ENCODE measurements around the gene LAPTM4A.

Gene LAPTM4A

DNA sequence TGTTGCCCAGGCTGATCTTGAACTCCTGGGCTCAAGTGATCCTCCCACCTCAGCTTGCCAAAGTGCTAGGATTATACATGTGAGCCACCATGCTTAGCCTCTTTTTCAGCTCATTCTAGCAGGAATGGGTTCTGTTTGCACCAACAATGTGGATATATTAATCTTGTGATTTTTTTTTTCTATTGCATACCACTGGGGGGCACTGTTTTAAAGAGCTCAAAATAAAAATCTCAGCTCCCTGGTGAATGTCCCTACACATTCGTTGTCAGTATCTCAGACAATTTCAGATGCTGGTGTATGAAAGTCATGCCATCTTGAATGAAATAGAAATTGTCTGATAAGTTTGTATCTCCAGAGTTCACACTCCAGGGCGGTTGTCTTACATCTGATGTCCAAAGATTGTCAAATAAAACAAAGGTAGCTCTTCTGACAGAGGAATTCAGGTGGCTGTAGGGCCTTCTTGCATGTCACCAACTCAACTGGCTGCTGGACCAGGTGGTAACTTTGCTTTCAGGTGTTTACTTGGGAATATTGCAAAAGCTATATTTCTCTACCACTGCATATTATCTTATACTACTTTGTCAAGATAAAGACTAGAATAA lies 35.8 kb downstream of the LAPTM4A start:
- peak; percentile 66 for DNase-seq

DNA sequence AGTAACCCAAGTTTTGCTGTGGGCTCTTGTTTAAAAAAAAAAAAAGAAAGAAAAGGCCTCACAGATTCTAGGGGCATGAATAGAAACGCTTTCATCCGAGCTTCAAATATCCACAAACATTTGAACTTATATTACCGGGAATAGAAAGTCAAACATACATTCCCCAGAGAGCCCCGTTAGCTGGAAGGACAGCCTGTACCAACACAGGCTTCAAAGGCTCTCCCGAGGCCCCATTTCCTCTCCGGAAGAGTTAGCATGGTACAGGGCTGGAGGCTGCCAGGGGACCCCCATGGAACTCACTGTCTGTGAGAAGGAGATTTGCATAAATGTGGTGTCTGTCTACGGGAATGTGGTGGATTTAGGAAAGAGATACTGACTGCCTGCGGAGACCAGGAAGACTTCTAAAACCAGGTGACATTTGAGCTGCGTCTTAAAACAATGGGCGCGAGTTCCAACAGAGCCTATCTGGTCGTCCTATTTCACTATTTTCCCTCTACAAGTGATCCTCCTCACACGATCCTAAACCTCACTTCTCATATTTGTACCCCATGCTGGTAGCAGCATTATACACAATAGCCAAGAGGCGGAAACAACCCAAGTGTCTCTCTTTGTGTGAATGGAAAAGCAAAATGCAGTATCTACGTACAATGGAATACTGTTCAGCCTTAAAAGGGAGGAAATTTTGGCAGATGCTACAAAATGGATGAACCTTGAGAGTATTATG lies 38.1 kb downstream of the LAPTM4A start:
- no peak for DNase-seq

GRCh38 chr2:20012282-20013125 lies 38.9 kb downstream of the LAPTM4A start, which contains the start of gene MATN3:
Gene MATN3, minus strand, starts transcription at chr2:20012668. Its CDS starts 37 bp downstream, at chr2:20012631.
- DNase-seq = peak; percentile 29

DNA sequence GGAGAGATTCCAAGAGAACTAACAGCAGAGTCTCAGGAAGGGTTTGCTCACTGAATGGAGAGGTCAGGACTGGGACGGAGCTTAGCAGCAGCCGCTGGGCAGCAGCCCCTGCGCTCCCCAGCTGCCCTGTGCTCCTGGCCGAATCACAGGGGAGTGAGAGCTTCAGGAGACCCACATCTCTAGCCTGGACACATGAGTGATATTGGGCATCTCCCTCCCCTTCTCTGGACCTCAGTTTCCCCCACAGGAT lies 39.5 kb downstream of the LAPTM4A start:
- no peak for DNase-seq

DNA sequence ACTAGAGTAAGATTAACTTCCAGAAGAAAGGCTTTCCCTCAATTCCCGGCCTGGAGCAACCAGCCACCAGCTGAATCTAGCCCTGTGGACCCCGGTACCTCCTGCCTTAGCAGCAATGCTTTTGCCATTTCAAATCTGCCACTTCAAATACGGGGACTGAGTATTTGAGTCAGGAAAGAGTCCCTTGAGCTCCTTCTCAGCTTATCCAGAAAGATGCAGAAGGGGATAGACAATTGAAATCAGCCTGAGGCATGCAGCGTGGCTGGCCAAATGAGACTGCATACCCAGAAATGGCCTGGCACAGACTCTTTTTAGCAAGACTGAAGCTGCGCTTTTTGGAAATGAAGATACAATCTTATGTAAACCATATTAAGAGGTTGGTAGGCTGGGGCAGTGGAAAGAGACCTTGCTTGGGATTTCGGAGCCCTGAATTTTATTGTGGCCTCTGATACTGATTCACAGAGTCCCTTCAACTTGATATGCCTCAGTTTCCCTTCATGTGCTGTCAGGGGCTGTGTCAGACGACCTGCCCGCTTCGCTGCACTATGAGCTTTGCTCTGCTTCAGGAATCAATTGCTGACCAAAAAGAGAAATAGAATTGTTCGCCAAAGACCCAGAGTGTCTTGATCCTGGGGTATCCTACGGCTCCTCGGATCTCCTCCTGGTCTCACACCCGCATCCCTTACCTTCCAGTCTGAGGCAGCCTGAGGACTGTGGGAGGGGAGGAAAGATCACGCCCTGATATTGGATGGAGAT lies 40.0 kb downstream of the LAPTM4A start:
- no peak for DNase-seq

- no peak for DNase-seq
These were observed 42.7 kb downstream of the LAPTM4A start for GRCh38 chr2:20008703-20009102.

DNA sequence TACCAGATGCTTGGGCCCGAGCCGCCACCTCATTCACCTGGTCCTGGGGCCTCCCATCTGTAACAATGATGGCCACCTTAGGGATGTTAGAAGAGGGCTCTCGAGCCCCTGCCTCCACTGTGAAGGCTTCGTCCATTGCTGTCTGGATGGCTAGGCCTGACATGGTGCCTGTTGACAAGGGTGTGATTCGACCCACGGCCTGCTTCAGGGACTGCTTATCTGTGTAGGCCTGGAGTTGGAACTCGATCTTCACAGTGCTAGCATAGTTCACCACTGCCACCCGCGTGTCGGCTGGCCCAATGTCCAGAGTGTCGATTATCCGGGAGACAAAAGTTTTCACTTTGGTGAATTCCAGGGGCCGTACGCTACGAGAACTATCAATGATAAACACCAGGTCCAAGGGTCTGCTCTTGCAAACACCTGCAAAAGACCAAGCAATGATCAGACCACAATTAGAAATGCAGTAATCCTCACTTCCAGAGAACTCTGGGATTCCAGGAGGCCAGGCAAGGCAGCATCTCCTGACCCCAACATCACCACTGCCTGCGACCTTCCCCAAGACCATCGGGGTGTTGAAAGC lies 45.4 kb downstream of the LAPTM4A start:
- no peak for DNase-seq

DNA sequence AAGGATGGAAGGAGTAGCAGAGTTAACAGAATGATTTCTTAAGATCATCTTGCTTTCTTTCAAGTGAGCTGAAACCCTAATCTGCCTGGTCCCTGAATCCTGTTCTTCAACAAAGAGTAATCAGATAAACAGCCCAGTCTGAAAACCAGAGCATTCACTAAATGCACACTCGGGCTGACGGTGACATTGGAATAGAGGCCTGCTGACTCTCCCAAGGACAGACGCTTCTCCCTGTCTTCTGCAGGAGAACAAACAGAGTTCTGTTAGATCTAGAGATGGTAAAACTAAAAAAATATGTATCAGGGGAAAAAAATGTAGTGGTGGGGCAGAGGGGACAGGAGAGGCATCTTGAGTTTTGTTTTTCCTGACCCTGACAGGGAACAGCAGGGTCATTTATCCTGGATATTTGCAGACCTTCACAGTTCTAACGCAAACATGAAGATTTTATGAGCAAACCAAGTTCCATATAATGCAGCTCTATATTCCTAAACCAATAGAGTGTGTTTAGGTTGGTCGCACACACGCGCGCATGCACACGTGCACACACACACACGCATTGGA lies 46.3 kb downstream of the LAPTM4A start:
- no peak for DNase-seq

- DNase-seq = no peak
These were observed 50.0 kb downstream of the LAPTM4A start for GRCh38 chr2:20001361-20001863.

DNA sequence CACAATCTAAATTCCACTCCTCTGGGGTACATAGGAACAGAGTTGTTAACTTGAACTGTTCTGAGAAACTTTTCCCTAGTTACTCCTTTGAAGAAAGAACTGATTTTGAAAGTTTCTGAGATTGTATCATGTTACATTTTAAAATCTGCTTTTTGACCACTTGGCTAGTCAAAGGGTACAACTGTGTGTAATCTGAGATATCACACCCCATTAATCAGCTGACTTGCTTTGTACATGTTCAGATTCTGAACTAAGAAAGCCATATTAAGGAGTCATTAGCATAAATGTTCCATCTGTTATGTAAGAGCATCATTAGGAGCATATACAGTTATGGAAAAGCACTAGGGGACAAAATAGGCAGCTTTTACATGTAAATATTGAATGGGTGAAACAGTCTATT lies 57.7 kb downstream of the LAPTM4A start:
- no peak for DNase-seq

GRCh38 chr2:19991895-19992294 lies 59.5 kb downstream of the LAPTM4A start:
- no peak for DNase-seq

- DNase-seq = no peak
These were observed 61.1 kb downstream of the LAPTM4A start for GRCh38 chr2:19990416-19990728.

- peak; percentile 95 for DNase-seq
These were observed 61.6 kb downstream of the LAPTM4A start, which contains the start of gene WDR35 for GRCh38 chr2:19989667-19990415. Gene WDR35, minus strand, starts transcription at chr2:19990105. Its CDS starts 90 bp downstream, at chr2:19990015.

DNA sequence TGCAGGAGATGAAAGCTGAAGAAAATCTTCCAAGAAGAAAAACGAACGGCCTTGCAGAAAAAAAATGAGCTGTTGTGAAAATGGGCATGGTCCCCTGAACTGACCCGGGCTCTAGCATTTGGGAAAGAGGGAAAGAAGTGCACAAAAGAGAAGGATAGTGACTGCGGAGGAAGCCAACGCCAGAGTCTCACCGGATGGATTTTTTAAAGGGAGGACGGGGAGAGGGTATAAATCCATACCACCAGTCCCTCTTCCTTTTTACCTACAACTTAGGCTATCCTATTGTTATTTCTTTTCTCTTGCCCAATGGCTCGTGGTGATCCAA lies 62.1 kb downstream of the LAPTM4A start:
- DNase-seq = no peak

GRCh38 chr2:19988600-19988999 lies 62.8 kb downstream of the LAPTM4A start:
- no peak for DNase-seq

DNA sequence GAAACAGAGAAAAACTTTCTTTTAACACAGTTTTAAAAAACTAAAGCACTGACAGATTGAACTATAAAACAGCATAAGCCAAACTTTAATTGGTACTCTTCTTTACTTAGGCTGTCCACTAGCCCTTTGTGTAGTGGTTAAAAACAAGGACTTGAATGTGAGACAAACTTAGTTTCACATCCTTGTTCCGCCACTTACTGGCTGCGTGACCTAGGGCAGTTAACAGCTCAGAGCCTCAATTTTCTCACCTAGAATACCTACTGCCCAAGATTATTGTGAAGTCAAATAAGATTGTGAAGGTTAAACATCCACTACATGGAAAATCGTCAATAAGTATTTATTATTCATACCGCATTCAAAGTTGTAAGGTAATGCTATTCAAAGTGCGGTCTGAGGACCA lies 63.5 kb downstream of the LAPTM4A start:
- DNase-seq = peak; percentile 28
